Urothelium cell line (cell line): ENCODE measurements around the gene SHROOM3.
"Not testable (repeated sequence)": the region's sequence is repeated elsewhere in the genome, so short reads cannot be mapped to it uniquely, and the experiment has no call there.

Experiments
- DNase-seq: peaks from one replicate; pipeline ENCODE4 v3.0.0; 2011; ENCODE audit warnings: low spot score, mixed read lengths
- FAIRE-seq: peaks from 2 replicates; lab custom pipeline; 2011; peaks lifted over from hg19 to GRCh38; lab: Jason Lieb, UNC

SHROOM3 gene

GRCh38 chr4:76443376-76443775, 8.3 kb downstream of the SHROOM3 start:
- FAIRE-seq (no peak), DNase-seq (no peak)

GRCh38 chr4:76445911-76446310, 10.9 kb downstream of the SHROOM3 start:
- DNase-seq (no peak), FAIRE-seq (no peak)

- no peak for FAIRE-seq
- no peak for DNase-seq
Observed at GRCh38 chr4:76447393-76447851, 12.4 kb downstream of the SHROOM3 start.

GRCh38 chr4:76448211-76448610, 13.2 kb downstream of the SHROOM3 start:
- FAIRE-seq = no peak
- DNase-seq = no peak

- no peak for DNase-seq
- no peak for FAIRE-seq
Observed at GRCh38 chr4:76449362-76449767, 14.3 kb downstream of the SHROOM3 start.

GRCh38 chr4:76449833-76450232, 14.8 kb downstream of the SHROOM3 start:
- DNase-seq (no peak), FAIRE-seq (no peak)

- DNase-seq (no peak), FAIRE-seq (no peak)
Observed at GRCh38 chr4:76453232-76453631, 18.2 kb downstream of the SHROOM3 start.

GRCh38 chr4:76454073-76454472, 19.0 kb downstream of the SHROOM3 start:
- FAIRE-seq, DNase-seq: not testable (repeated sequence)

GRCh38 chr4:76457885-76458284, 22.9 kb downstream of the SHROOM3 start:
- no peak for DNase-seq
- no peak for FAIRE-seq

- FAIRE-seq = no peak
- no peak for DNase-seq
Observed at GRCh38 chr4:76458297-76458696, 23.3 kb downstream of the SHROOM3 start.

- DNase-seq (peak; percentile 51), FAIRE-seq (no peak)
Observed at GRCh38 chr4:76458825-76459224, 23.8 kb downstream of the SHROOM3 start.

GRCh38 chr4:76459291-76459723, 24.3 kb downstream of the SHROOM3 start:
- FAIRE-seq (peak; percentile 30), DNase-seq (peak; percentile 83)

- FAIRE-seq (no peak), DNase-seq (no peak)
Observed at GRCh38 chr4:76463568-76463967, 28.5 kb downstream of the SHROOM3 start.

GRCh38 chr4:76470064-76470463, 35.0 kb downstream of the SHROOM3 start:
- FAIRE-seq = no peak
- DNase-seq = no peak

- FAIRE-seq = no peak
Observed at GRCh38 chr4:76470532-76470931, 35.5 kb downstream of the SHROOM3 start.

GRCh38 chr4:76476571-76476970, 41.5 kb downstream of the SHROOM3 start:
- DNase-seq (no peak), FAIRE-seq (no peak)

More at GRCh38 chr4:76470532-76470931, 35.5 kb downstream of the SHROOM3 start:
- no peak for DNase-seq

GRCh38 chr4:76484654-76485053, 49.6 kb downstream of the SHROOM3 start:
- no peak for DNase-seq
- no peak for FAIRE-seq

GRCh38 chr4:76485450-76485849, 50.4 kb downstream of the SHROOM3 start:
- DNase-seq = peak; percentile 66
- no peak for FAIRE-seq

- no peak for DNase-seq
- no peak for FAIRE-seq
Observed at GRCh38 chr4:76486588-76487276, 51.7 kb downstream of the SHROOM3 start.

GRCh38 chr4:76487621-76488020, 52.6 kb downstream of the SHROOM3 start:
- FAIRE-seq = no peak

GRCh38 chr4:76488455-76488854, 53.4 kb downstream of the SHROOM3 start:
- FAIRE-seq (no peak), DNase-seq (no peak)

More at GRCh38 chr4:76487621-76488020, 52.6 kb downstream of the SHROOM3 start:
- DNase-seq = no peak

- FAIRE-seq = no peak
- DNase-seq = peak; percentile 12
Observed at GRCh38 chr4:76488888-76489685, 54.1 kb downstream of the SHROOM3 start.
